GM23338 (cell line): ENCODE results near the gene YY2. TPM values are rescaled to one million over a fixed set of nuclear protein-coding genes. Genes with fewer than 3 reads are reported as not detected.

Experiments used
- ATAC-seq: fragments of 200-7000 bp; cut with Tn5 transposase; 3 replicates; pipeline ENCODE4 v1.9.1; 2020
- DNase-seq: peaks from one replicate; pipeline ENCODE4 v3.0.0-alpha.2; 2015; ENCODE audit warnings: low spot score
- H2AFZ ChIP-seq: fragments of 200-600 bp; sonication (generic); 2 replicates; pipeline ENCODE4 v1.8.0; 2016; ENCODE audit warnings: antibody characterized with exemption, mild to moderate bottlenecking, moderate library complexity
- H3F3A ChIP-seq: fragments of 200-600 bp; sonication (generic); replicated peaks from 2 replicates; pipeline ENCODE4 v1.8.0; 2017; ENCODE audit warnings: antibody characterized with exemption, mixed run types, low read depth
- H3K27ac ChIP-seq: fragments of 200-600 bp; sonication (generic); 2 replicates; pipeline ENCODE4 v1.6.1; 2016; ENCODE audit warnings: low read depth
- H3K27me3 ChIP-seq: fragments of 200-600 bp; sonication (generic); 2 replicates; pipeline ENCODE4 v1.8.0; 2016; ENCODE audit warnings: mild to moderate bottlenecking, mixed run types, moderate library complexity; ENCODE audit not compliant: insufficient read depth
- H3K36me3 ChIP-seq: fragments of 200-600 bp; sonication (generic); 2 replicates; pipeline ENCODE4 v1.8.0; 2016; ENCODE audit warnings: mild to moderate bottlenecking; ENCODE audit not compliant: insufficient read depth
- H3K4me1 ChIP-seq: fragments of 200-600 bp; sonication (generic); 2 replicates; pipeline ENCODE4 v1.8.0; 2016; ENCODE audit warnings: mild to moderate bottlenecking, moderate library complexity; ENCODE audit not compliant: insufficient read depth
- H3K4me2 ChIP-seq: fragments of 200-600 bp; sonication (generic); 2 replicates; pipeline ENCODE4 v1.7.1; 2017; ENCODE audit warnings: mixed run types
- H3K4me3 ChIP-seq: fragments of 200-600 bp; sonication (generic); 2 replicates; pipeline ENCODE4 v1.6.1; 2016; ENCODE audit warnings: mixed run types
- H3K79me2 ChIP-seq: fragments of 200-600 bp; sonication (generic); replicated peaks from 2 replicates; pipeline ENCODE4 v1.8.0; 2017; ENCODE audit warnings: mild to moderate bottlenecking; ENCODE audit not compliant: insufficient read depth
- H3K9me2 ChIP-seq: fragments of 200-600 bp; sonication (generic); 2 replicates; pipeline ENCODE4 v1.8.0; 2017; ENCODE audit not compliant: insufficient read depth
- H4K20me1 ChIP-seq: fragments of 200-600 bp; sonication (generic); replicated peaks from 2 replicates; pipeline ENCODE4 v1.8.0; 2017; ENCODE audit warnings: mild to moderate bottlenecking; ENCODE audit not compliant: insufficient read depth
- H3K27ac Mint-ChIP-seq: 2 replicates; pipeline ENCODE4 v1.8.0; 2020; ENCODE audit warnings: inconsistent platforms, mild to moderate bottlenecking, moderate library complexity, mixed read lengths
- H3K27me3 Mint-ChIP-seq: 3 replicates; pipeline ENCODE4 v1.8.0; 2022; ENCODE audit warnings: low read depth, mild to moderate bottlenecking, moderate library complexity, mixed read lengths, inconsistent platforms; ENCODE audit not compliant: insufficient read depth, poor library complexity
- H3K36me3 Mint-ChIP-seq: 3 replicates; pipeline ENCODE4 v1.8.0; 2021; ENCODE audit warnings: low read depth, mild to moderate bottlenecking, inconsistent platforms, moderate library complexity, mixed read lengths
- H3K4me1 Mint-ChIP-seq: 3 replicates; pipeline ENCODE4 v1.8.0; 2020; ENCODE audit warnings: mild to moderate bottlenecking, inconsistent platforms, mixed read lengths
- H3K4me3 Mint-ChIP-seq: 3 replicates; pipeline ENCODE4 v1.8.0; 2021; ENCODE audit warnings: moderate library complexity, mild to moderate bottlenecking, inconsistent platforms, mixed read lengths
- H3K9me3 Mint-ChIP-seq: 3 replicates; pipeline ENCODE4 v1.8.0; 2020; ENCODE audit warnings: moderate library complexity, mild to moderate bottlenecking, inconsistent platforms, mixed read lengths
- CREB1 ChIP-seq: fragments of 250-450 bp; sonication (Bioruptor Pico); IDR thresholded peaks from 2 replicates; pipeline ENCODE4 v1.5.0; 2020; ENCODE audit warnings: low read depth, mild to moderate bottlenecking, moderate library complexity
- CTCF ChIP-seq, 2 experiments: fragments of 200-600 bp in 1 of 2; sonication (generic) in 1 of 2; conservative IDR thresholded peaks; 2 replicates each; pipeline versions ENCODE4 v1.5.1 to v1.6.1; 2016 to 2017; ENCODE audit warnings: antibody characterized with exemption in 2 of 2, low read depth in 2 of 2, mild to moderate bottlenecking in 2 of 2, moderate library complexity in 1 of 2
- ETS1 ChIP-seq: IDR thresholded peaks from 2 replicates; pipeline ENCODE4 v1.6.1; 2016; ENCODE audit warnings: antibody characterized with exemption
- EZH2 ChIP-seq: fragments of 200-600 bp; sonication (generic); IDR thresholded peaks from one replicate; pipeline ENCODE4 v1.8.0; 2017; ENCODE audit warnings: antibody characterized with exemption, mild to moderate bottlenecking, low read depth; ENCODE audit not compliant: unreplicated experiment
- EZH2phosphoT487 ChIP-seq: fragments of 200-600 bp; sonication (generic); IDR thresholded peaks from one replicate; pipeline ENCODE4 v1.8.1; 2018; ENCODE audit warnings: antibody characterized with exemption; ENCODE audit not compliant: unreplicated experiment
- JUNB ChIP-seq: IDR thresholded peaks from one replicate; pipeline ENCODE4 v1.6.1; 2016; ENCODE audit warnings: antibody characterized with exemption; ENCODE audit not compliant: unreplicated experiment
- NANOG ChIP-seq: IDR thresholded peaks from 2 replicates; pipeline ENCODE4 v1.6.1; 2016; ENCODE audit warnings: antibody characterized with exemption, borderline replicate concordance
- POLR2AphosphoS5 ChIP-seq: IDR thresholded peaks from 2 replicates; pipeline ENCODE4 v1.6.1; 2016; ENCODE audit warnings: antibody characterized with exemption, low read depth
- REST ChIP-seq: IDR thresholded peaks from one replicate; pipeline ENCODE4 v1.6.1; 2018; ENCODE audit warnings: antibody characterized with exemption; ENCODE audit not compliant: unreplicated experiment
- STAT1 ChIP-seq: IDR thresholded peaks from one replicate; pipeline ENCODE4 v1.6.1; 2016; ENCODE audit warnings: antibody characterized with exemption; ENCODE audit not compliant: unreplicated experiment
- ZNF114 ChIP-seq: fragments of 250-450 bp; sonication (Bioruptor Pico); IDR thresholded peaks from 2 replicates; pipeline ENCODE4 v1.5.0; 2020; ENCODE audit warnings: mild to moderate bottlenecking, moderate library complexity
- ZNF331 ChIP-seq: fragments of 250-450 bp; sonication (Bioruptor Pico); IDR thresholded peaks from 2 replicates; pipeline ENCODE4 v1.5.0; 2020; ENCODE audit warnings: low read depth, mild to moderate bottlenecking, moderate library complexity
- ZNF462 ChIP-seq: fragments of 250-450 bp; sonication (Bioruptor Pico); IDR thresholded peaks from 2 replicates; pipeline ENCODE4 v1.5.0; 2020; ENCODE audit warnings: mild to moderate bottlenecking, moderate library complexity
- polyA plus RNA-seq: library from polyadenylated mRNA; unstranded; fragments of >200 nt; fragmentation: Nextera tagmentation; extraction: Ambion mirVana; gene quantifications from 2 replicates; pipeline ENCODE4 v1.2.1, GENCODE V29; 2016
- total RNA-seq: library from RNA; depleted of rRNA; stranded (reverse); fragments of >200 nt; shearing (Covaris generic); gene quantifications from 2 replicates; pipeline ENCODE4 v1.2.3, GENCODE V29; 2014

The YY2 gene
- total and polyA plus RNA-seq, 2 experiments from 2014 or later = 1.0 to 1.3 TPM

- no peak for DNase-seq
- H3F3A ChIP-seq = no peaks in the 10 kb centered on the region
- H3K36me3 Mint-ChIP-seq = no peaks in the 10 kb centered on the region; the same call in 2 of the 3 replicates
- no peak overlapping the region for H3K27ac Mint-ChIP-seq
- no peak overlapping the region for H3K4me3 ChIP-seq
- H3K36me3 ChIP-seq = no peaks in the 10 kb centered on the region; the same call in 1 of the 2 replicates
- no peaks in the 10 kb centered on the region for H3K9me2 ChIP-seq
- H3K4me1 Mint-ChIP-seq = peaks cover 7% of the 10 kb centered on the region; the same call in 2 of the 3 replicates
- no peaks in the 10 kb centered on the region for H3K4me1 ChIP-seq
- no peaks in the 10 kb centered on the region for H4K20me1 ChIP-seq
- H3K4me3 Mint-ChIP-seq = no peak overlapping the region
- H3K9me3 Mint-ChIP-seq = no peaks in the 10 kb centered on the region
- H3K27me3 ChIP-seq = no peaks in the 10 kb centered on the region
- ATAC-seq = no peak
- no peak overlapping the region for H3K4me2 ChIP-seq
- no peaks in the 10 kb centered on the region for H3K79me2 ChIP-seq
- no peaks in the 10 kb centered on the region for H3K27me3 Mint-ChIP-seq
- no peak overlapping the region for H3K27ac ChIP-seq
- H2AFZ ChIP-seq = no peak overlapping the region
- no peak for TF ChIP-seq JUNB
- no peak for TF ChIP-seq REST
- no peak for TF ChIP-seq CREB1 (CRISPR knock-in tag)
- no peak for TF ChIP-seq ZNF331 (CRISPR knock-in tag)
- TF ChIP-seq NANOG = no peak
- no peak for TF ChIP-seq ZNF462 (CRISPR knock-in tag)
- TF ChIP-seq ETS1 = no peak
- no peak for TF ChIP-seq EZH2
- no peak for TF ChIP-seq EZH2phosphoT487
- TF ChIP-seq POLR2AphosphoS5 = no peak
- TF ChIP-seq ZNF114 (CRISPR knock-in tag) = no peak
- no peak for TF ChIP-seq CTCF (conservative IDR thresholded peaks at IDR 0.05; ENCODE audit: low read depth in 2 of 2)
- no peak for TF ChIP-seq STAT1
Measured at GRCh38 chrX:21883258-21883657, 27.5 kb downstream of the YY2 start.
